Spinal cord (tissue), 10 donors: ENCODE measurements around the gene KCNJ1. TPM values are rescaled to one million over a fixed set of nuclear protein-coding genes. Genes with fewer than 3 reads are reported as not detected.

ENCODE experiments used
- DNase-seq, 6 donors: peaks; one replicate each; pipeline versions ENCODE4 v3.0.0 to v3.0.0-alpha.2; 2013 to 2015; ENCODE audit warnings: low spot score in 6 of 6, low read depth in 4 of 6
- H3K27ac ChIP-seq: one replicate; pipeline ENCODE4 v1.5.1; 2013; ENCODE audit warnings: low read depth, low read length, control low read depth
- H3K27me3 ChIP-seq: one replicate; pipeline ENCODE4 v1.6.1; 2013; ENCODE audit warnings: low read length; ENCODE audit not compliant: control insufficient read depth, insufficient read depth
- H3K36me3 ChIP-seq: one replicate; pipeline ENCODE4 v1.6.1; 2013; ENCODE audit warnings: low read length; ENCODE audit not compliant: control insufficient read depth, insufficient read depth
- H3K4me1 ChIP-seq: one replicate; pipeline ENCODE4 v1.6.1; 2013; ENCODE audit warnings: low read length; ENCODE audit not compliant: control insufficient read depth, insufficient read depth
- H3K4me3 ChIP-seq: one replicate; pipeline ENCODE4 v1.5.1; 2013; ENCODE audit warnings: low read depth, low read length, control low read depth
- H3K9me3 ChIP-seq: one replicate; pipeline ENCODE4 v1.6.1; 2013; ENCODE audit warnings: low read length; ENCODE audit not compliant: control insufficient read depth, insufficient read depth
- WGBS: methylation state at CpG from one replicate; pipeline ENCODE4 v1.1.5; 2013; ENCODE audit warnings: missing lambda C conversion rate; ENCODE audit not compliant: insufficient coverage; 5-methylcytosine and 5-hydroxymethylcytosine counted together
- polyA plus RNA-seq, 2 donors: library from polyadenylated mRNA; unstranded; fragments of 120-200 nt; gene quantifications; one replicate each; pipeline ENCODE4 v1.2.1, GENCODE V29; 2013; ENCODE audit not compliant: insufficient read length in 2 of 2
- total RNA-seq, 2 donors: library from RNA; depleted of rRNA in 1 of 2; stranded (reverse); fragments of 120-200 nt in 1 of 2; fragments of >200 nt in 1 of 2; gene quantifications; one replicate each; pipeline versions ENCODE4 v1.2.3 to v1.2.4, GENCODE V29; 2013 to 2014
- donor health status: healthy.

Gene KCNJ1
- total and polyA plus RNA-seq, 4 donors: 0.06 to 0.50 (median 0.43) TPM; not detected in 1

- no peaks in the 10 kb centered on the region for H3K9me3 ChIP-seq
- no peaks in the 10 kb centered on the region for H3K4me1 ChIP-seq
- peak in 2 of 6 donors; percentile 56 to 61 for DNase-seq
- WGBS: 26% methylated on average over 4 of the region's 9 CpGs
- H3K4me3 ChIP-seq: no peak overlapping the region
- no peak overlapping the region for H3K27ac ChIP-seq
- H3K27me3 ChIP-seq: no peaks in the 10 kb centered on the region
- no peaks in the 10 kb centered on the region for H3K36me3 ChIP-seq
These were observed 52.0 kb downstream of the KCNJ1 start for GRCh38 chr11:128814856-128815705.

GRCh38 chr11:128813729-128814128, 53.4 kb downstream of the KCNJ1 start:
- Histone ChIP-seq H3K4me1 (no peaks in the 10 kb centered on the region), H3K9me3 (no peaks in the 10 kb centered on the region), H3K4me3 (no peak overlapping the region), H3K27me3 (no peaks in the 10 kb centered on the region), H3K36me3 (no peaks in the 10 kb centered on the region), H3K27ac (no peak overlapping the region)
- DNase-seq: no peak
- 63% methylated on average over 4 of the region's 4 CpGs for WGBS

GRCh38 chr11:128810784-128811514, 56.1 kb downstream of the KCNJ1 start:
- H3K27me3 ChIP-seq: no peaks in the 10 kb centered on the region
- H3K4me3 ChIP-seq: no peak overlapping the region
- no peaks in the 10 kb centered on the region for H3K36me3 ChIP-seq
- DNase-seq: no peak
- no peak overlapping the region for H3K27ac ChIP-seq
- 94% methylated on average over 4 of the region's 8 CpGs for WGBS
- H3K4me1 ChIP-seq: no peaks in the 10 kb centered on the region
- no peaks in the 10 kb centered on the region for H3K9me3 ChIP-seq

- 73% methylated on average over 4 of the region's 6 CpGs for WGBS
These were observed 58.0 kb downstream of the KCNJ1 start for GRCh38 chr11:128809128-128809527.

GRCh38 chr11:128807909-128808308, 59.2 kb downstream of the KCNJ1 start:
- no peaks in the 10 kb centered on the region for H3K27me3 ChIP-seq
- no peaks in the 10 kb centered on the region for H3K36me3 ChIP-seq
- H3K27ac ChIP-seq: no peak overlapping the region
- H3K4me3 ChIP-seq: no peak overlapping the region
- DNase-seq: no peak
- no peaks in the 10 kb centered on the region for H3K4me1 ChIP-seq
- no peaks in the 10 kb centered on the region for H3K9me3 ChIP-seq

More at GRCh38 chr11:128809128-128809527, 58.0 kb downstream of the KCNJ1 start:
- Histone ChIP-seq H3K4me1 (no peaks in the 10 kb centered on the region), H3K4me3 (no peak overlapping the region), H3K27me3 (no peaks in the 10 kb centered on the region), H3K9me3 (no peaks in the 10 kb centered on the region), H3K36me3 (no peaks in the 10 kb centered on the region), H3K27ac (no peak overlapping the region)
- DNase-seq: no peak

- Histone ChIP-seq H3K36me3 (no peaks in the 10 kb centered on the region), H3K27ac (no peak overlapping the region), H3K4me1 (no peaks in the 10 kb centered on the region), H3K4me3 (no peak overlapping the region), H3K9me3 (no peaks in the 10 kb centered on the region), H3K27me3 (no peaks in the 10 kb centered on the region)
- DNase-seq: no peak
- 93% methylated on average over 5 of the region's 8 CpGs for WGBS
These were observed 60.4 kb downstream of the KCNJ1 start for GRCh38 chr11:128806506-128807261.

- Histone ChIP-seq H3K9me3 (no peaks in the 10 kb centered on the region), H3K4me1 (no peaks in the 10 kb centered on the region), H3K27me3 (no peaks in the 10 kb centered on the region), H3K4me3 (no peak overlapping the region), H3K36me3 (no peaks in the 10 kb centered on the region), H3K27ac (no peak overlapping the region)
- 82% methylated on average over 5 of the region's 5 CpGs for WGBS
- DNase-seq: no peak
These were observed 62.6 kb downstream of the KCNJ1 start for GRCh38 chr11:128804481-128804880.

GRCh38 chr11:128803449-128804245, 63.4 kb downstream of the KCNJ1 start:
- no peak for DNase-seq
- no peaks in the 10 kb centered on the region for H3K4me1 ChIP-seq
- H3K4me3 ChIP-seq: no peak overlapping the region
- H3K9me3 ChIP-seq: no peaks in the 10 kb centered on the region
- H3K27me3 ChIP-seq: no peaks in the 10 kb centered on the region
- H3K36me3 ChIP-seq: no peaks in the 10 kb centered on the region
- 64% methylated on average over 5 of the region's 6 CpGs for WGBS
- H3K27ac ChIP-seq: no peak overlapping the region

GRCh38 chr11:128803011-128803410, 64.1 kb downstream of the KCNJ1 start:
- H3K9me3 ChIP-seq: no peaks in the 10 kb centered on the region
- H3K27me3 ChIP-seq: no peaks in the 10 kb centered on the region
- H3K4me1 ChIP-seq: no peaks in the 10 kb centered on the region
- WGBS: 98% methylated on average over 3 of the region's 4 CpGs
- DNase-seq: no peak
- no peak overlapping the region for H3K27ac ChIP-seq
- no peaks in the 10 kb centered on the region for H3K36me3 ChIP-seq
- no peak overlapping the region for H3K4me3 ChIP-seq
